Measurements from ENCODE around the gene LRRC18. TPM values are rescaled to one million over a fixed set of nuclear protein-coding genes. Genes with fewer than 3 reads are reported as not detected.

The LRRC18 gene
- total and polyA plus RNA-seq, 10 of the 15 experiments (the other 5 are each of a cell fraction or from before 2014, with no cell fraction given) = 0.16 to 0.47 (median 0.24) TPM; not detected in 6

- ChIA-PET CTCF (interaction anchor here (1.4 kb wide), 1 partner anchor 220 kb away, joined by 3 read pairs; no protein-coding TSS in a partner anchor), SMC1A (ENCODE audit: uncharacterized antibody, unreplicated experiment) (no interaction called here), POLR2A (no interaction called here), RAD21 (ENCODE audit: unreplicated experiment) (no interaction called here)
- no peaks in the 10 kb centered on the region; the same call in 2 of the 3 replicates for H3K9me3 ChIP-seq (replicated peaks; ENCODE audit: control insufficient read depth, insufficient read depth, low read length)
- H3K4me2 ChIP-seq (ENCODE audit: control insufficient read depth, insufficient read depth) = no peak overlapping the region
- H3K9ac ChIP-seq (ENCODE audit: control insufficient read depth, insufficient read depth, low read length) = no peak overlapping the region
- FAIRE-seq (no peak), ATAC-seq (no peak), DNase-seq (ENCODE audit: low read depth, low spot score) (no peak)
- no peaks in the 10 kb centered on the region; the same call in 1 of the 2 replicates for H3K4me1 ChIP-seq (ENCODE audit: control insufficient read depth, insufficient read depth, low read length)
- peaks cover 17 to 27% of the 10 kb centered on the region in 2 experiments; a peak in 3 of 4 replicates for H3K36me3 ChIP-seq (ENCODE audit: control insufficient read depth in 2 of 2, insufficient read depth in 2 of 2, low read length in 1 of 2)
- no peak for TF ChIP-seq RELA (IDR thresholded peaks at IDR 0.05; ENCODE audit: borderline replicate concordance, partially characterized antibody)
- TF ChIP-seq ZBED1 (IDR thresholded peaks at IDR 0.05; ENCODE audit: borderline replicate concordance) = no peak
- TF ChIP-seq, protein P1, sequence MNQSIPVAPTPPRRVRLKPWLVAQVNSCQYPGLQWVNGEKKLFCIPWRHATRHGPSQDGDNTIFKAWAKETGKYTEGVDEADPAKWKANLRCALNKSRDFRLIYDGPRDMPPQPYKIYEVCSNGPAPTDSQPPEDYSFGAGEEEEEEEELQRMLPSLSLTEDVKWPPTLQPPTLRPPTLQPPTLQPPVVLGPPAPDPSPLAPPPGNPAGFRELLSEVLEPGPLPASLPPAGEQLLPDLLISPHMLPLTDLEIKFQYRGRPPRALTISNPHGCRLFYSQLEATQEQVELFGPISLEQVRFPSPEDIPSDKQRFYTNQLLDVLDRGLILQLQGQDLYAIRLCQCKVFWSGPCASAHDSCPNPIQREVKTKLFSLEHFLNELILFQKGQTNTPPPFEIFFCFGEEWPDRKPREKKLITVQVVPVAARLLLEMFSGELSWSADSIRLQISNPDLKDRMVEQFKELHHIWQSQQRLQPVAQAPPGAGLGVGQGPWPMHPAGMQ (IDR thresholded peaks at IDR 0.05; ENCODE audit: borderline replicate concordance) = no peak
- no peak for TF ChIP-seq ATF3 (IDR thresholded peaks at IDR 0.05; ENCODE audit: borderline replicate concordance, extremely low read depth, low read depth, low read length)
- TF ChIP-seq, protein P2, sequence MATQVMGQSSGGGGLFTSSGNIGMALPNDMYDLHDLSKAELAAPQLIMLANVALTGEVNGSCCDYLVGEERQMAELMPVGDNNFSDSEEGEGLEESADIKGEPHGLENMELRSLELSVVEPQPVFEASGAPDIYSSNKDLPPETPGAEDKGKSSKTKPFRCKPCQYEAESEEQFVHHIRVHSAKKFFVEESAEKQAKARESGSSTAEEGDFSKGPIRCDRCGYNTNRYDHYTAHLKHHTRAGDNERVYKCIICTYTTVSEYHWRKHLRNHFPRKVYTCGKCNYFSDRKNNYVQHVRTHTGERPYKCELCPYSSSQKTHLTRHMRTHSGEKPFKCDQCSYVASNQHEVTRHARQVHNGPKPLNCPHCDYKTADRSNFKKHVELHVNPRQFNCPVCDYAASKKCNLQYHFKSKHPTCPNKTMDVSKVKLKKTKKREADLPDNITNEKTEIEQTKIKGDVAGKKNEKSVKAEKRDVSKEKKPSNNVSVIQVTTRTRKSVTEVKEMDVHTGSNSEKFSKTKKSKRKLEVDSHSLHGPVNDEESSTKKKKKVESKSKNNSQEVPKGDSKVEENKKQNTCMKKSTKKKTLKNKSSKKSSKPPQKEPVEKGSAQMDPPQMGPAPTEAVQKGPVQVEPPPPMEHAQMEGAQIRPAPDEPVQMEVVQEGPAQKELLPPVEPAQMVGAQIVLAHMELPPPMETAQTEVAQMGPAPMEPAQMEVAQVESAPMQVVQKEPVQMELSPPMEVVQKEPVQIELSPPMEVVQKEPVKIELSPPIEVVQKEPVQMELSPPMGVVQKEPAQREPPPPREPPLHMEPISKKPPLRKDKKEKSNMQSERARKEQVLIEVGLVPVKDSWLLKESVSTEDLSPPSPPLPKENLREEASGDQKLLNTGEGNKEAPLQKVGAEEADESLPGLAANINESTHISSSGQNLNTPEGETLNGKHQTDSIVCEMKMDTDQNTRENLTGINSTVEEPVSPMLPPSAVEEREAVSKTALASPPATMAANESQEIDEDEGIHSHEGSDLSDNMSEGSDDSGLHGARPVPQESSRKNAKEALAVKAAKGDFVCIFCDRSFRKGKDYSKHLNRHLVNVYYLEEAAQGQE (IDR thresholded peaks at IDR 0.05; ENCODE audit: low read depth, low read length) = no peak
- TF ChIP-seq SMC3 (IDR thresholded peaks at IDR 0.05; ENCODE audit: borderline replicate concordance, low read length) = no peak
- TF ChIP-seq, protein P3, sequence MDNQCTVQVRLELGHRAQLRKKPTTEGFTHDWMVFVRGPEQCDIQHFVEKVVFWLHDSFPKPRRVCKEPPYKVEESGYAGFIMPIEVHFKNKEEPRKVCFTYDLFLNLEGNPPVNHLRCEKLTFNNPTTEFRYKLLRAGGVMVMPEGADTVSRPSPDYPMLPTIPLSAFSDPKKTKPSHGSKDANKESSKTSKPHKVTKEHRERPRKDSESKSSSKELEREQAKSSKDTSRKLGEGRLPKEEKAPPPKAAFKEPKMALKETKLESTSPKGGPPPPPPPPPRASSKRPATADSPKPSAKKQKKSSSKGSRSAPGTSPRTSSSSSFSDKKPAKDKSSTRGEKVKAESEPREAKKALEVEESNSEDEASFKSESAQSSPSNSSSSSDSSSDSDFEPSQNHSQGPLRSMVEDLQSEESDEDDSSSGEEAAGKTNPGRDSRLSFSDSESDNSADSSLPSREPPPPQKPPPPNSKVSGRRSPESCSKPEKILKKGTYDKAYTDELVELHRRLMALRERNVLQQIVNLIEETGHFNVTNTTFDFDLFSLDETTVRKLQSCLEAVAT (IDR thresholded peaks at IDR 0.05) = no peak
- no peak for TF ChIP-seq SRF (IDR thresholded peaks at IDR 0.05; ENCODE audit: low read depth in 2 of 2, low read length in 2 of 2)
- no peak for TF ChIP-seq SUPT20H (IDR thresholded peaks at IDR 0.05; ENCODE audit: borderline replicate concordance, control insufficient read depth, low read depth, low read length)
- TF ChIP-seq NBN (IDR thresholded peaks at IDR 0.05) = no peak
- TF ChIP-seq, protein P4, sequence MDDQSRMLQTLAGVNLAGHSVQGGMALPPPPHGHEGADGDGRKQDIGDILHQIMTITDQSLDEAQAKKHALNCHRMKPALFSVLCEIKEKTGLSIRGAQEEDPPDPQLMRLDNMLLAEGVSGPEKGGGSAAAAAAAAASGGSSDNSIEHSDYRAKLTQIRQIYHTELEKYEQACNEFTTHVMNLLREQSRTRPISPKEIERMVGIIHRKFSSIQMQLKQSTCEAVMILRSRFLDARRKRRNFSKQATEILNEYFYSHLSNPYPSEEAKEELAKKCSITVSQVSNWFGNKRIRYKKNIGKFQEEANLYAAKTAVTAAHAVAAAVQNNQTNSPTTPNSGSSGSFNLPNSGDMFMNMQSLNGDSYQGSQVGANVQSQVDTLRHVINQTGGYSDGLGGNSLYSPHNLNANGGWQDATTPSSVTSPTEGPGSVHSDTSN (IDR thresholded peaks at IDR 0.05; ENCODE audit: insufficient replicate concordance, low read depth, low read length) = no peak
- no peak for TF ChIP-seq NR2C1 (IDR thresholded peaks at IDR 0.05)
- no peak for TF ChIP-seq ZNF207 (IDR thresholded peaks at IDR 0.05; ENCODE audit: borderline replicate concordance)
- no peak for TF ChIP-seq GABPA (IDR thresholded peaks at IDR 0.05; ENCODE audit: low read depth)
- TF ChIP-seq NRF1 (conservative IDR thresholded peaks at IDR 0.05; ENCODE audit: low read depth, low read length) = no peak
- no peak for TF ChIP-seq MTA3 (IDR thresholded peaks at IDR 0.05; ENCODE audit: borderline replicate concordance, low read length)
- H3K79me2 ChIP-seq (ENCODE audit: control insufficient read depth, insufficient read depth, low read length) = no peaks in the 10 kb centered on the region
- in situ Hi-C loops (cut with MboI) (no loop called here), intact Hi-C loops (cut with micrococcal nuclease; ENCODE audit: unreplicated experiment) (no loop called here)
- H3K27me3 ChIP-seq (replicated peaks in 1 of 2; ENCODE audit: control insufficient read depth in 2 of 2, insufficient read depth in 2 of 2, low read length in 1 of 2) = no peaks in the 10 kb centered on the region
- H2AFZ ChIP-seq (ENCODE audit: control insufficient read depth, low read depth, low read length) = no peak overlapping the region
- no peak overlapping the region for H3K27ac ChIP-seq (ENCODE audit: control insufficient read depth, insufficient read depth)
- H3K4me3 ChIP-seq = no peak overlapping the region
- no TSS peak for BruUV-seq (replicated peaks)
- WGBS (ENCODE audit: insufficient coverage, insufficient replicate concordance, low lambda C conversion rate, missing lambda C conversion rate) = 100% methylated on average over 3 of the region's 3 CpGs
- H4K20me1 ChIP-seq (ENCODE audit: control insufficient read depth, insufficient read depth) = no peaks in the 10 kb centered on the region
These were observed 61.5 kb downstream of the LRRC18 start for GRCh38 chr10:48878091-48878490.
